Measurements from ENCODE around the gene BMP3.

The BMP3 gene

DNA sequence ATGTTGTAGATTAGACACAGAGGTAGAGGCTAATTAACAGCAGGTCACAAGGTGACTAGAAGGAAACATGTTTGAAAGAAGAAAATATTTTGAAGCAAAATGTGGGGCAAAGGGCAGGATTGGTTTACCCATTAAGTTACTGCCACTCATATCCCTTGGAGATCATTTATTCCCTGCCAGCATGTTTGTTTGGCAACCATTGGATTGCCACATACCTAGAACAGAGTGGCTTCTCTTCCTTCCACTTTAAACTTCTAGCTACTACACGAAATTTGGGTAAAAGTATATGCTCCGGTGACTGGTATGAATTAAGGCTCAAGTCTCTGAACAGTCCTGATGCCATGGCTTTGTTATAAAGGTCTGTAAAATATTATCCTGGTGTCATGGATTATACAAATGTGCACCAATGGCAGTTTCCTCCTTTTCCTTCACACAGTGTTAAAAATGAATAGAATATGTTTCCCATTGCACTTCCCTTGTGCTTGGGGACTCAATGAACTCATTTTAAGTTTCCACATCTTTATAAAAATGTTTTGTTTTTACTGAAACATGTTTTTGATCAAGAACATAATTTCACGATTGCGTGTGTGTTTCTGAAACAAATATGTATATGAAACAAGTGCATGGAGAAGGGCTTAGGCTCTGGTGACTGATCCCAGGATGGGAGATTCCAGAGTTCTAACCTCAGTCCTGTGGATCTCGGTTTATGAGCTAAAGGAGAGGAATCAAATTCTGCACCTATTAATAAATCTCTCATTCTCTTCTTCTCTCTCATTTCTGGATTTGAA, 12.3 kb downstream of the BMP3 start:
- DNase-seq, result no peak

DNA sequence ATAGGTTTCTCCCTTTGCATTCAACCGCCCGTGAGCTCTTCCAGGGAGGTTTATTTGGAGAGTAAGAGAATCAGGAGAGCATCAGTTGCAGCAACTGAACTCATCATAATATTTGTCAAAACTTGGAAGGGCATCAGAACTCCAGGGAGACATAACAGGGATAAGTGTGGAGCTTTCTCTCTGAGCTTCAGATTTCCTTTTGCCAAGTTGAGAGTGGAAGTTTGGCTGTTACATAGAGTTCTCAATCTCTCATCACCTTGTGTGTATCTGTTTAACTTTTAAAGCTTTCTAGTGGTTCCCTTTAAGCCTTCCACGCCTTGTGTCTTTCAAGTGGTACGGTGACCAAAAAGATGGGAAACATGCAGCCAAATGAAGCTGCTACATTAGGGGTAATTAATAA, 18.8 kb downstream of the BMP3 start:
- DNase-seq, result no peak

DNA sequence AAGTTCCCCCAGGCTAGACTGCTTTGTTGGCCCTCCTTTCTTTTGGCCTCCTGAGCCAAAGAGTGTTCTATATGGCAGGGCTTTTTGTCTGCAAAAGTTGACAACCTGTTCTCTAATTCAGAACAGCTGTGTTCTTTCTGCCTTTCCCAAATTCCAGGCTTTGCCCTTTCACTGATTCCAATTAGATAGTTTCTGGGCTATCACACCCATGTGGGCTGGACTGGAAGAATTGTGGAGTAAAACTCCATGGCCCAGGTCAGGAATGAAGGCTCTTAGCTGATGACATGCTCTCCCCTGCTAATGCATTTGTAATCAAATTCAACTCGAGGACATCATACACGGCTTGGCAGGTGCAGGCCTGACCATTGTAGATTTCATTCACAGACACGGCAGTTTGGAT, 19.4 kb downstream of the BMP3 start:
- DNase-seq, result no peak

DNA sequence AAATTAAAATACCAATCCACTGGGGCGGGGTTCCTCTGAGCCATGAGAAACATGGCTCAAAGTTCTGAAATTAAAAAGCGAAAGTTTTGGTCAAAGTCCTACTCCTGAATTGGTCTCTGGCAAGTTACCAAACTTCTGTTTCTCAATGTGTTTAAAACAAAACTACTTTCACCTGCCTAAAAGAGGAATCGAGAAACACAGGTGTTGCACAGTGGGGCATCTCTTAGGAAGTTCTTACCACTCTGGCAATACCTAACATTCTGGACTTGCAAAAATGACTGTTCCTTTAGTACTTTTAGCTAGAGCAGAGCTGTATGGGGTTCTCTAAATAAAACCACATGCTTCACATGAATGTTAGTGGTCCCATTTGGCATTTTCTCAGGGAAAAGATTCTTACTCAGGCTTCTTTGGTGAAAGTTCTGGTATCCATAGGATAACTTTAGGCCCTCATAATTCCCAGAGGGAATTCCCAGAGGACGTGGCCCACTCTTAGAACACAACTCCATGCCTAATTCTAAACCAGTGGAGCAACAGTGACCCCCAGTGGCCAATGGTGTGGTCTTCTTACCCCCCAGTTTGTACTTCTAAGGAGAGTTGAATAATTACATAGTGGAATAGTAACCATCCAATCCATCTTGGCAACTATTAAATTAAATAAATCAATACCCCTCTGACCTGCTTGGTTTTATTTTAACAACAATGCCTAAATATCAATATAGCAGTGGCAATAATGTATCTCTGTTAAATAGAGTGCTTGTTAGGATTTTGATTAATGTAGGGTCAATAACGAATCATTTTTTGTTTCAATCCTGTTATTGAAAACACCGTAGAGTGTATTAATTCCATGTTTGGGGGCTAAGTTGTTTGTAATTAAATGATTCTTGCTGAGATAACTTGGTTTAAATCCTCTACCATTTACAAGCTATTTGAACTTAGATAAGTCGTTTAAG, 21.9 kb downstream of the BMP3 start:
- peak; percentile 39 for DNase-seq

DNA sequence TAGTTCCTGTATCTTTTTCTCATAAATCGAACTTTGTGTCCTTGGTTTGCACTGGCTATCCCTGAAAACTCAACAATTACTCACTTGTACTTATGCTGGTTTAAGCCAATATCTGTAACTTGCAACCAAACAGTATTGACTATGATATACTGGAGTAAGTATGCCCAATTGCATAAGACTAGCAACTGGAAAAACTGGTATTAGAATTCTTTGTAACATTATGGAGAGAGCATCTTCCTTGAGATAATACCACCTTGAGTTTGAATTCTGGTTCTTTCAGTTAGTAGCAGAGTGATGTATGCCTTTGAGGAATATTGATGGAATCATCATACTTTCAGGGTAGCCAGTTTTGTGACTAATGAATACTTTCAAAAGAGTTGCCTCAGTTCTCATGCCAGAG, 28.1 kb downstream of the BMP3 start:
- DNase-seq, result no peak

DNA sequence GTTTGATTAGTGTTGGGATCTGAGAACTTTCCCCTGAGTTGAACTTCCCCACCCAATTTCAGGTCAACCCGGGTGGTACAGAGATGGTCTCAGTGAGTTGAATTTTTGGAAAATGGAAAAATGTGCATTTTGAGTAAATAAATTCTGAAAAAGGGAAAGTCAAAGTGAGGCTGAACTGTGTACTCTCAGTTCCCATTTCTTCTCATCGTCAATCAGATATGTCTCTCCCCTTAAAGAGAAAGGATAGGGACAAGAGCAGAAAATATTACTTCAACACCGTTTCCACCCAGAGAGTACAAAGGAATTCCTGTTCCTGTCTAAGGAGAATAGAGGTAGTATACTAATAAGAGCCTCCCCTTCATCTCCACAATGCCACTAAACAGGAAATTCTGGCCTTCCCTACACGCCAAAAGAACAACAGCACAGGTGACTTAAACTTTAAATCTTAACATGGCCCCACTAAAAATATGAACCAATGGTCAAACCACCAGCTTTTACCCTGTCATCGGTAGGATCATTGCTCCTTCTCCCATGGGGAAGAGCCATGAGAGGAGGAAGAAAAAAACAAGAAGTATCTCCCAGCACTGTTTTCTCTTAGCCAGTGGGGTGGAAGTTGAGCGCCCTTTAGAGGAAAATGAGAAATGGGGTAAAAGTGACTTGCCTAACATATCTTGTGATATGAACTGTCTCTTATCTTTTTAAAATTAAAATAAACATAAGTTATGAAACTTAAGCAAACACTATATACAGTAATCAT, 30.3 kb downstream of the BMP3 start:
- DNase-seq, result no peak

DNA sequence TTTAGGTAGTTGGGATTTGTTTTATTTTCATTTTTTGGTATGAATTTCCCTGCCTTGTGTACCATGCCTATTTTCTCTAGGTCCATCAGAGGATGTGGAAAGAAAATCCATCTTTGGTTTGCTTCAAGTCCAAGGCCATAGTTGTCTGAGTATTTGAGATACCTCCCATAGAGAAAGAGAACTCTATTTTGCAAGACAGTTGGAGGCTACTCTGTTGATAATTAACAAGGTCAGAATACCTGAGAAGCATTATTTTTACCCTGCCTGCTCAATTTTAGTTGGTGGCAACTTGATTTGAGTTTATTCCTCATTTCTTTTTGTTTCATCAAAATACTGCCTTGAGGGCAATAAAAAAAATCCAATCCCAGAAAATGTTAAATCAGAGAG, 30.8 kb downstream of the BMP3 start:
- no peak for DNase-seq

DNA sequence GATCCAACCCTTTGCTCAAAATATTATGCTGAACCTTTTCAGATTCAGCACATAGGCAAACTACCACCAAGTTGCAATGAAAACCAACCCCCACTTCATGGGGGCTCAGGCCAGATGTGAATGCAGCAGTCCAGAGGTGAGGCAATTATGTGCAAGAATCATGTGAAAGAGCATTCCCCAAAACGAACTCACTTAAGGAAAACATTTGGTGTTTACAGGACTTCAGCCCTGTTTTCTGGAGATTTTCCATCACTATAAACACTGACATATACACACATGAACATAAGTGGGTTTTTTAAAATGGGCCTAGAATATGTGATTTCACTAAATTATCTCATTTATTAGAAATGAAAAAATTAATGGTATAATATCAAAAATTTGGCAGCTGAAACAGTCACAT, 31.5 kb downstream of the BMP3 start:
- DNase-seq, result no peak

DNA sequence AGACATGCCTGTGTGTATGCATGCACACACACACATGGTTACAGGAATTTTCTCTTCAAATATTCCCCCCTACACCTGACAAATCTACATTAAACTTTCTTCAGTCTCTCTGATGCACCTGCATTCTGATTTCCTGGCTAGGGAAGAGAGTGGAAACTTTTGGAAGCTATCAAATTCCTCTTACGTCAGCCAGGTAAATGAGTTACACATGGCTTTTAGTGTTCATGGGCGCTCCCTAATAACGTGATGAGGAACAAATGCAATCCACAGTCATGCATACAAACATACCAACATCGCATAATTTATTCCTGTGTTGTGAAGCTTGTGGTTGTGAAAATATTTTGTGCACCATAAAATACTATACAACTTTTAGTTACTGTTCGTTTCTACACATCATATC, 34.9 kb downstream of the BMP3 start:
- no peak for DNase-seq

DNA sequence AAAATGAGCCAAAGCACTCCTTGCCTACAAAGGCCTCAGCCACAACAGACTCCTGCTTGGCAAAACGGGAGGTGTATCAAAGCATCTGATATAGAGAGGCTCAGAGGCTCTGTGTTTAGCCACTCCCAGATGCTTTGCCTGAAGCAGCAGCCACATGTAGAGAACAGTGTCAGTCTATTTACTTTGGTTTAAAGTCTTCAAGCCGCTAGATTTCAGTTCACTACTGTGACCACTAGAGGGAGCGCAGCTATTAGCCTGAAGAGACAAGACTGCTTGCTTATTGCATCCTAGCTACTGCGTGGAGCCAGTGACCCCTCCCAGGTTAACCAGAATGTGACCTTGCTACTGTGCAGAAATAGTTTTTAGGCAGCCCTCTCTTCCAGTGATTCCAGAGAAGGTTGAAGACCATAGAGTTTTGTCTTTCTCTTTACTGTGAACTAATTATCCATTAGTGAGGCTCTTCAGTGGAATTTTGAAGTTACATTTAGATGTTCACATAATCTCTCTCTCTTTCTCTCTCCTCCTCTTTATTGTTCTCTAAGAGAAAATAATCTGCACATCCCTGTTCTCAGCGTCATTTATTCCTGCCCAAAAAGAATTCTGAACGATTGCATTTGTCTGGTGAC, 39.3 kb downstream of the BMP3 start:
- peak; percentile 71 for DNase-seq

DNA sequence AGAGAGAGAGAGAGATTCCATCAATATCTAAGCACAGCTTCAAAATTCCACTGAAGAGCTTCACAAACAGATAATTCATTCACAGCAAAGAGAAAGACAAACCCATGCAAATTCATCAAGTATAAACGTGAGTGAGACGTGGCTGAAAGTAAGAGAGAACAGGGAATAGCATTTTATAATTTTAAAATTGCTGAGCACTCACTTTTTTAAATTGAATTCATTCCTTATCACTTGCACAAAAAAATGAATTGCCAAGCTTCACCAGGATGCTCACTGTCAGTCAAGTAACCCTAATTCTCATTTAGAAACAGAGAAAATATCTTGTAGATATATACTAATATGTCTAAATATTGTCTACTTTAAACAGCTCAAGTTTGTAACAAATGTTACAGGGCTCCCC, 40.5 kb downstream of the BMP3 start:
- DNase-seq, result no peak

DNA sequence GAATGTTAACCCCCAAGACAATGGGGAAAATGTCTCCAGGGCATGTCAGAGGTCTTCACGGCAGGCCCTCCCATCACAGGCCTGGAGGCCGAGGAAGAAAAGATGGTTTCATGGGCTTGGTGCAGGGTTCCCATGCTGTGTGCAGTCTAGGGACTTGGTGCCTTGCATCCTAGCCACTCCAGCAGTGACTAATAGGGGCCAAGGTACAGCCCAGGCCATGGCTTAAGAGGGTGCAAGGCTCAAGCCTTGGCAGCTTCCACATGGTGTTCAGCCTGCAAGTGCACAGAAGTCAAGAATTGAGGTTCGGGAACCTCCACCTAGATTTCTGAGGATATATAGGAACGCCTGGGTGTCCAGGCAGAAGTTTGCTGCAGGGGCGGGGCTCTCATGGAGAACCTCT, 50.6 kb downstream of the BMP3 start:
- no peak for DNase-seq

DNA sequence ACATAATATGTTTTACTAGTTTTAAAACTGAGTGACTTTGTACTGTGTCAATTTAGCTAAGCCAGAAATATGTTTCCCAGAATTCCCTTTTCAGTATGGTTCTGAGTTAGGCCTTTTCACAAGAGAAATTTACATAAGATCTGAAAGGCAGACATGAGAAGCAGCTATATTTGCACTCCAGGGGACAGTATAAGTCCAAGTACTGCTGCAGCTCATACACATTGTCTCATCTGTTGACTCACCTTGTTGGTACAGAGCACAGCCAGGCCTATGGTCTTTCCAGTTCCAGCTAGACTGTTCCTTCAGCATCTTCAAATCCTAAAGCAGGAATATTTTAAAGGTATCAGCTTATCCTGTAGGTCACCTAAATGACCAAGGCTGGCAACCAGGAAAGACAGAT, 53.5 kb downstream of the BMP3 start:
- DNase-seq, result no peak

DNA sequence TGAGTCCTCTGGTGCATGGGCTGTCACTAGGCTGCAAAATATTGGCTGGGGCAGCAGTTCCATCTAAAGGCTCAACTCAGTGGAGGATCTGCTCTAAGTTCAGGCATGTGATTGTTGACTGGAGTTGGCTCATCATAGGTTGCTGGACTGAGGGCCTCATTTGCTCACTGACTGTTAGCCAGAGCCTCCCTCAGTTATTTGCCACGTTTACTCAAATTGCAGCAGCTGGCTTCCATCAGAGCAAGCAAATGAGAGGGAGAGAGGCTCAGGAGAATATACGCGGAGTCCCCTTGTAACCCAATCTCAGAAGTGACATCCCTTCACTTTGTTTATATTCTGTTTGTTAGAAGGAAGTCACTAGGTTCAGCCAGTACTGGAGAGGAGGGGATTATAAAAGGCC, 54.1 kb downstream of the BMP3 start:
- DNase-seq, result no peak

DNA sequence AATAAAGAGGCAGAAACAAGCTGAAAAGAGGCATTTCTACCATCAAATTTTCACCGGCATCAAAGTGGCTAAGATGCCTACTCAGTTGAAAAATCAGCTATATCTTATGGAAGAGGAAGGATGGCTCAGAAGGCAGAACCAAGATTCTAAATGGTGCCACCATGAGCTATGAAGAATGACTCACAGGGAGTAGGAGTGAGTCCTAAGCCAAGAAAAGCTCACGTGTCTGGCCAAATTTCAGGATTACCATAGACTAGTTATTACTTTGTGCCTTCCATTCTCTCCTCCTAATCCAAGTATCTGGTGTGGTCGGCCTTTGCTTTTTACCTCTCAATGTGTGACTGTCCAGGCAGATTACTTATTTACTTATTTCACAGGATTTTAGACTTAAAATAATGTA, 54.8 kb downstream of the BMP3 start:
- DNase-seq, result no peak

DNA sequence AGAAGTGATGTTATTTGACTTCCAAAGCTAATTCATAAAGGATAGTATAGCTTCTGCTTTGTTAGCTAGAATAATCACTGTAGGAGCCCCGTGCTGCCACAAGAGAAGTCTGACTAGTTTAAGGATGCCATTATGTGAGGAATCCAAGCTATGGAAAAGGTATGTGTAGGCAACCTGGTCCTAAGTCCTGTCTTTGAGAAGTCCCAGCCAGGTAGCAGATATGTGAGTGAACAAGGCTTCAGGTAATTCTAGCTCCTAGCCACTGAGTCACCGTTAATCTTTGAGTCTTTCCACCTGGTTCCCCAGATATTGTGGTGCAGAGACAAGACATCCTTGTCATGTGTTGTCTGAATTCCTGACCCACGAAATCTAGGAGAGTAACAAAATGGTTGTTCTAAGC, 55.5 kb downstream of the BMP3 start:
- no peak for DNase-seq

DNA sequence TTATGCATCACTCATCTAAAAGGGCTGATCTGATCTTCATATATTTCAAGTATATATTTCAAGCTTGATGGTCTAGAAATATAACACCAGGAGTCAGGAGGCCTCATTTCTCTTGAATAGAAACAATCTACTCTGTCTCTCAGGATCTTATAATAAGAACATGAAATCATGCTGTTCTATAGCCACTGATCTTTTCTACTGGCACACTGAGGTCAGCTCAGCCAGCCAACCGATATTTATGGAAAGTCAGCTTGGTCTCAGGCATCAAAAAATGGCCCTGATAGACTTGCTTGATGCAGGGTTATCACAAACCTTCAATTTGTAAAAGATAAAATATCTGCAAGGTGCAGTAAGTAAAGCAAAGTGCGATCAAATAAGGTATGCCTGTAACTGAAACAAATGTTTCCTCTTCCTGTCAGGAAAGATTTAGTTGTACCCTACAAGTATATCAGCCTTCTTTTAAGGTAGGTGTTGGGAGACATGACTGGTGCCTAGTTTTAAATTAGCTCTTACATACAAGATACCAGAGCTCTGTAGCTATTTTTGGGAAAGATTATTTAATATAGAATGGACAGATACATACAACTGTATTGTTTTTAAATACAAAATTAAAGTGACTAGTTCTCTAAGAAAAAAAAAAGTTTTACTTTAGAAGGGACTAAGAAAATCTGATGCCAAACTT, 63.4 kb downstream of the BMP3 start:
- no peak for DNase-seq

DNA sequence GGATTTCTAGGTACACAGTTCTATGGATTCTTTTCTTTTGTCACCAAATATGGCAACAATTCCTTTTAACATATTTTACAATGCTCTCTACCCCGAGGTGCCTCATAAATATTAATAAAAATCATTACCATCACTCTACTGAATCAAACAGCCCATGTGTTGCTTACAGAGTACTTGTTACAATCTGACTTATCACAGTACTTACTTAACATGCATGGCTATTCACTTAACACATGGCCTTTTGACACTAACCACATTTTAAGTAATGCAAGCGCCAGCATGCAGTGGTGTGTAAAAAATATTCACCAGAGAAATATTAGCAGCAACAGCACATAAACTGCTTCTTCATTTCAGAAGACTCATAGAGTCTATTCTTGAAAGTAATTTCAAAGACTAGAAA, 64.9 kb downstream of the BMP3 start:
- no peak for DNase-seq

DNA sequence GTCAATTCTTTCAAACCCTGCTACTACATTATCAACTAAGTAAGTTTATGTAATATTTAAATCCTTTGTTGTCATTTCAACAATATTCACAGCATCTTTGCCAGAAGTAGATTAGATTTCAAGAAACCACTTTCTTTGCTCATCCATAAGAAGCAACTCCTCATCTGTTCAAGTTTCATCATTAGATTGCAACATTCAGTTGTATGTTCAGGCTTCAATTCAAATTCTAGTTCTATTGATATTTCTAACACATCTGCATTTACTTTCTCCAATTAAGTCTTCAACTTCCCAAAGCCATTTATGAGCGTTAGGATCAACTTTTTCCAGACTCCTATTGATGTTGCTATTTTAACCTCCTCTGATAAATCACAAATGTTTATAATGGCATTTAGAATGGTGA, 66.1 kb downstream of the BMP3 start:
- no peak for DNase-seq

DNA sequence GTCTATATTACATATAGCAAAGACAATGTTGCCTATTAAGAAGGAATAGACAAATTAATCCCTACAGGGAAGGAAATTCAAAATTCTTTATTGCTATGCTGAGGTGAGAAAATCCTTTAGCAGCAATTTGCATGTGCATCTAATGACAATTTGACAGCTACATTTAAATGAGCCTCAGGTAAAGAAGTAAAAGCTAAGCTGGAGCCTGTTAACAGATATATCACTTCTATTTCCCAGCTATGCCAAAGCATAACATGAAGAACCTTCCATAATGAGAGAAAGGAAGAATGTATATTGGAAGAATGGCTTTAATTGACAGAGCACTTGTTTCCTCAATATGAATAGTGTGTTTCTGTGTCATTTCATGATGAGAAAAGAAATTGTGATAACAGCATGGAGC, 71.6 kb downstream of the BMP3 start:
- no peak for DNase-seq

DNA sequence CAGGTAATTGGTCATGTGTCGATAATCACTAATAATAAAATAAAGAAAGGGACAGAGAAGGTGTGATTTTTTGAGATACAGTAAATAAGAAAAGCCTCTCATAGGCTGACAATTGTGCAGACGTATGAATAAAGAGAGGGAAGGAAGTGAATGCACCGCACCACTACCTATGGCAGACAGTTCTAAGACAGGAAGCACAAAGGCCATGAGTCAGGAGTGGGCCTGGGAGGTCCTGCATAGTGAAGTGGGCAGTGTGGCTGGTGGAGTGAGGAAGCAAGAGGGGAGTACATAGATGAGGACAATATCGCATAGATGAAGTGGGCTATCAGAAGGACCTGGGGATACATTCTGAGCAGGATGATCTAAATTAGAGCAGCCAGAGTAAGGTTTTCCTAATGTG, 75.6 kb downstream of the BMP3 start:
- no peak for DNase-seq
